DND-41 (cell line): ENCODE results near the gene RELL1.

Experiments used
- ATAC-seq: fragments of 200-7000 bp; cut with Tn5 transposase; 3 replicates; pipeline ENCODE4 v1.9.1; 2021; ENCODE audit warnings: low read depth; ENCODE audit not compliant: insufficient read depth
- DNase-seq: peaks from one replicate; pipeline ENCODE4 v3.0.0-alpha.2; 2020
- H2AFZ ChIP-seq: 2 replicates; pipeline ENCODE4 v1.6.0; 2012; ENCODE audit warnings: low read depth, low read length
- H3K27ac ChIP-seq: 2 replicates; pipeline ENCODE4 v1.5.1; 2012; ENCODE audit warnings: low read length, inconsistent platforms
- H3K27me3 ChIP-seq: fragments of 200-600 bp; sonication (generic); 2 replicates; pipeline ENCODE4 v1.6.0; 2012; ENCODE audit warnings: low read length, mild to moderate bottlenecking, inconsistent platforms; ENCODE audit not compliant: insufficient read depth, poor library complexity
- H3K36me3 ChIP-seq: 2 replicates; pipeline ENCODE4 v1.5.1; 2012; ENCODE audit warnings: low read length, inconsistent platforms; ENCODE audit not compliant: insufficient read depth
- H3K4me1 ChIP-seq: 2 replicates; pipeline ENCODE4 v1.5.1; 2012; ENCODE audit warnings: mild to moderate bottlenecking, low read length; ENCODE audit not compliant: insufficient read depth
- H3K4me2 ChIP-seq: 2 replicates; pipeline ENCODE4 v1.6.0; 2012; ENCODE audit warnings: mild to moderate bottlenecking, moderate library complexity, low read length, inconsistent platforms; ENCODE audit not compliant: insufficient read depth
- H3K4me3 ChIP-seq, 2 experiments: fragments of 200-600 bp in 1 of 2; shearing (Covaris generic) in 1 of 2; 2 replicates each; pipeline ENCODE4 v1.5.1; 2012 to 2016; ENCODE audit warnings: inconsistent platforms in 2 of 2, low read length in 2 of 2, mild to moderate bottlenecking in 2 of 2, low read depth in 1 of 2, moderate library complexity in 1 of 2
- H3K79me2 ChIP-seq: 2 replicates; pipeline ENCODE4 v1.6.0; 2012; ENCODE audit warnings: low read length, inconsistent platforms; ENCODE audit not compliant: insufficient read depth
- H3K9ac ChIP-seq: 2 replicates; pipeline ENCODE4 v1.6.0; 2012; ENCODE audit warnings: low read depth, mild to moderate bottlenecking, inconsistent platforms, low read length, moderate library complexity
- H3K9me3 ChIP-seq: 2 replicates; pipeline ENCODE4 v1.5.1; 2012; ENCODE audit warnings: low read length, moderate library complexity, mild to moderate bottlenecking, inconsistent platforms; ENCODE audit not compliant: insufficient read depth, severe bottlenecking
- H4K20me1 ChIP-seq: 2 replicates; pipeline ENCODE4 v1.6.0; 2012; ENCODE audit warnings: low read length; ENCODE audit not compliant: insufficient read depth
- EZH2 ChIP-seq: IDR thresholded peaks from 3 replicates; pipeline ENCODE4 v1.6.1; 2012; ENCODE audit warnings: borderline replicate concordance, low read depth, mild to moderate bottlenecking, moderate library complexity, low read length, inconsistent platforms; ENCODE audit not compliant: severe bottlenecking
- TF ChIP-seq, protein P1 (sequence below): IDR thresholded peaks from 2 replicates; pipeline ENCODE4 v1.5.1; 2012; ENCODE audit warnings: borderline replicate concordance, low read length, moderate library complexity, mild to moderate bottlenecking; ENCODE audit not compliant: poor library complexity, severe bottlenecking; ENCODE audit errors: extremely low read depth

The RELL1 gene

DNA sequence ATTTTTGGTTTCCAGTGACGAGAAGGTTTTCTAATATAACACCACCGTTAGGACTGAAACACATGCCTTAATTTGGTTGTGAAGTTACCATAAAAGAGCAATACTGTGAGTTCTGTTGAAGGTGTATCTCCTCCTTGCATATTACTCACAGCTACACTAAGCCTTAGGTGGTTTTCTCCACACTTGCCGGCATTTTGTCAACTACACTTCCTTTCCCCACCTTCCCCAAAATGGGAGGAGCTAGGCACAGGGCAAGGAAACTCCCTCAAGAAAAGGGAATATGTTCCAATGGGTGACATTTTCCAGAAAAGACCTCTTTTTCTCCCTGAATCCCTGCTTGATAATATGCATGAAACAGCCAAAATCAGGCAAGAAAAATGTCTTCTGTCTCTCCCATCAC is 44.8 kb downstream of the RELL1 start:
- ATAC-seq (no peak), DNase-seq (no peak)
- no peak overlapping the region for H3K9ac ChIP-seq
- H2AFZ ChIP-seq, result no peak overlapping the region
- no peaks in the 10 kb centered on the region for H4K20me1 ChIP-seq
- H3K36me3 ChIP-seq, result peaks cover 26% of the 10 kb centered on the region
- H3K27ac ChIP-seq, result no peak overlapping the region
- H3K4me3 ChIP-seq, result no peak overlapping the region
- no peak overlapping the region for H3K4me2 ChIP-seq
- no peak for TF ChIP-seq EZH2
- TF ChIP-seq, protein P1, sequence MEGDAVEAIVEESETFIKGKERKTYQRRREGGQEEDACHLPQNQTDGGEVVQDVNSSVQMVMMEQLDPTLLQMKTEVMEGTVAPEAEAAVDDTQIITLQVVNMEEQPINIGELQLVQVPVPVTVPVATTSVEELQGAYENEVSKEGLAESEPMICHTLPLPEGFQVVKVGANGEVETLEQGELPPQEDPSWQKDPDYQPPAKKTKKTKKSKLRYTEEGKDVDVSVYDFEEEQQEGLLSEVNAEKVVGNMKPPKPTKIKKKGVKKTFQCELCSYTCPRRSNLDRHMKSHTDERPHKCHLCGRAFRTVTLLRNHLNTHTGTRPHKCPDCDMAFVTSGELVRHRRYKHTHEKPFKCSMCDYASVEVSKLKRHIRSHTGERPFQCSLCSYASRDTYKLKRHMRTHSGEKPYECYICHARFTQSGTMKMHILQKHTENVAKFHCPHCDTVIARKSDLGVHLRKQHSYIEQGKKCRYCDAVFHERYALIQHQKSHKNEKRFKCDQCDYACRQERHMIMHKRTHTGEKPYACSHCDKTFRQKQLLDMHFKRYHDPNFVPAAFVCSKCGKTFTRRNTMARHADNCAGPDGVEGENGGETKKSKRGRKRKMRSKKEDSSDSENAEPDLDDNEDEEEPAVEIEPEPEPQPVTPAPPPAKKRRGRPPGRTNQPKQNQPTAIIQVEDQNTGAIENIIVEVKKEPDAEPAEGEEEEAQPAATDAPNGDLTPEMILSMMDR, result no peak
- H3K4me1 ChIP-seq, result no peaks in the 10 kb centered on the region
- no peaks in the 10 kb centered on the region for H3K27me3 ChIP-seq
- no peaks in the 10 kb centered on the region for H3K79me2 ChIP-seq
- H3K9me3 ChIP-seq, result no peaks in the 10 kb centered on the region

DNA sequence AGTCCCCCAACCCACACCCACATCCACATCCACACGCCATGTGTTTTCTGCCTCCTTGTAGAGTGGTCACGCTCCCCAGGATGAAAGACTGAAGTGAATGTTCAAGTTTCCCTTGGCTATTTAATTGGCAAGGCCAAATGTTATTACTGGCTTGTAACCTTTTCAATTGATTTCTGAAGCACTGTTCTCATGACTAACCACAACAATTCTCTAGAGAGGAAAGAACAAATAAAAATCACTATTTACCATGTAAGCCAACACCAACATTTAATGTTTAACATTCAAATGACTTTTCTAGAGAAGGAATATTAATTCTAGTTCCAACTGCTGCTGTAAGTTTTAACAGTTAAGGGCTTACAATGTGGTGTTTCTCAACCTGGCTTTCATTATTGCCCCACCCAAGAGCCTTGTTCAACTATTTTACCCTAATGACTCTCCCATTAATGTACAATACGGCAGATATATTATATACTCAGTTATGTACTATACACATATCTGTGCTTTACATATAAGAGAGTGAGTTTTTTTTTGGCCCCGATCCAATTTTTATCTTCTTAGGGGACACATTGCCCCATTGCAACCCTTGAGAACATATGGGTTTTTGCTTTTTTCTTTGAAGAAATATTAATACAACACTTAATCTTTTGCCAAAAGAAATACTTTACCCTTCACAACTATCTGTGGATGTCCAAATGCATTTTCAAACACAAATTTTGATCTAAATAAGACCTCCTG is 46.5 kb downstream of the RELL1 start:
- H3K4me2 ChIP-seq, result no peak overlapping the region
- DNase-seq, result no peak
- no peaks in the 10 kb centered on the region for H3K79me2 ChIP-seq
- no peaks in the 10 kb centered on the region for H3K27me3 ChIP-seq
- H4K20me1 ChIP-seq, result no peaks in the 10 kb centered on the region
- TF ChIP-seq, protein P1, result no peak
- TF ChIP-seq EZH2, result no peak
- H3K9ac ChIP-seq, result no peak overlapping the region
- H3K36me3 ChIP-seq, result peaks cover 22% of the 10 kb centered on the region
- H3K4me1 ChIP-seq, result no peaks in the 10 kb centered on the region
- H3K9me3 ChIP-seq, result no peaks in the 10 kb centered on the region
- no peak overlapping the region for H3K27ac ChIP-seq
- H2AFZ ChIP-seq, result no peak overlapping the region
- no peak overlapping the region for H3K4me3 ChIP-seq
- ATAC-seq, result no peak

DNA sequence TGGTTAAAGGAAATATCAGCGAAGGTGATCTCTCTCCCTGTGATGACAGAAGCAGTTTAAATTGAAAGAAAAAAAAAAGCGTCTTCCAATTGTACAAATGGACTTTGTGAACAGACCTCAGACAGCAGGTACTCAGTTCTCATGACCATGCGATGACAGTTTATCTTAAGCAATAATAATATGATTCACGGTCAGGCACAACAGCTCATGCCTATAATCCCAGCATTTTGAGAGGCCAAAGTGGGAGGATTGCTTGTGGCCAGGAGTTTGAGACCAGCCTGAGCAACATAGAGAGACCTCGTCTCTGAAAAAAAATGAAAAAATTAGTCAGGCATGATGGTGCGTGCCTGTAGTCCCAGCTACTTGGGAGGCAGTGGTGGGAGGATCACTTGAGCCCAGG is 51.0 kb downstream of the RELL1 start:
- H2AFZ ChIP-seq, result no peak overlapping the region
- ATAC-seq, result no peak
- H3K79me2 ChIP-seq, result no peaks in the 10 kb centered on the region
- no peak for TF ChIP-seq EZH2
- TF ChIP-seq, protein P1, result no peak
- no peaks in the 10 kb centered on the region for H3K9me3 ChIP-seq
- H3K9ac ChIP-seq, result no peak overlapping the region
- no peaks in the 10 kb centered on the region for H4K20me1 ChIP-seq
- no peaks in the 10 kb centered on the region for H3K27me3 ChIP-seq
- H3K4me2 ChIP-seq, result no peak overlapping the region
- no peak for DNase-seq
- H3K27ac ChIP-seq, result no peak overlapping the region
- peaks cover 49% of the 10 kb centered on the region for H3K36me3 ChIP-seq
- H3K4me3 ChIP-seq, result no peak overlapping the region
- no peaks in the 10 kb centered on the region for H3K4me1 ChIP-seq

DNA sequence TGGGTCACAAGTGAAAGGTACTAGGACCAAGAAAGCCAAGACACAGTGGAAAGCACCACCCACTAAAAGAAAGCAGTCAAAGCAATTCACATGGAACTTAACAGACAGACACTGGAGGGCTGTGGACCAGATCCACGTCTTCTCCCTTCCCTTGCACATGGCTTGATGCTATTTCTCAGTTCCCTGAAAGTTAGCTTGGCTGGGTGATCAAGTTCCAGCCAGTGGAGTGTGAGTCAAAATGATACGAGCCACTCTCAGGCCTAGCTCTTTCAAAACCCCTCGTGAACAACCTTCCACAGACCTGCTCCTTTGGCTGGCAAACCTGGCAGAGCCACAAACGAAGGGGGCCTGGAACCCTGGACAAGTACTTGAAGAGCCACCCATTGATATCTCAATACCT is 52.0 kb downstream of the RELL1 start:
- TF ChIP-seq, protein P1, result no peak
- peaks cover 56% of the 10 kb centered on the region for H3K36me3 ChIP-seq
- H3K4me1 ChIP-seq, result no peaks in the 10 kb centered on the region
- H3K9me3 ChIP-seq, result no peaks in the 10 kb centered on the region
- no peak for ATAC-seq
- no peak overlapping the region for H3K4me3 ChIP-seq
- H3K9ac ChIP-seq, result no peak overlapping the region
- no peak overlapping the region for H3K4me2 ChIP-seq
- no peaks in the 10 kb centered on the region for H3K27me3 ChIP-seq
- DNase-seq, result no peak
- H3K79me2 ChIP-seq, result no peaks in the 10 kb centered on the region
- H4K20me1 ChIP-seq, result no peaks in the 10 kb centered on the region
- no peak overlapping the region for H3K27ac ChIP-seq
- H2AFZ ChIP-seq, result no peak overlapping the region
